GM23248 (cell line): Measurements from ENCODE around the gene ANKRD36B. TPM values are rescaled to one million over a fixed set of nuclear protein-coding genes. Genes with fewer than 3 reads are reported as not detected.
"Not testable (repeated sequence)": the region's sequence is repeated elsewhere in the genome, so short reads cannot be mapped to it uniquely, and the experiment has no call there.

ENCODE experiments used
- DNase-seq: peaks from one replicate; pipeline ENCODE4 v3.0.0-alpha.2; 2015
- H2AFZ ChIP-seq: fragments of 200-600 bp; sonication (generic); 2 replicates; pipeline ENCODE4 v1.6.1; 2016; ENCODE audit warnings: antibody characterized with exemption
- H3F3A ChIP-seq: fragments of 200-600 bp; sonication (generic); 2 replicates; pipeline ENCODE4 v1.6.1; 2016; ENCODE audit warnings: mild to moderate bottlenecking, antibody characterized with exemption, mixed run types; ENCODE audit not compliant: insufficient read depth
- H3K27ac ChIP-seq: fragments of 200-600 bp; sonication (generic); 2 replicates; pipeline ENCODE4 v1.5.1; 2016; ENCODE audit warnings: mild to moderate bottlenecking
- H3K27me3 ChIP-seq: fragments of 200-600 bp; sonication (generic); replicated peaks from 2 replicates; pipeline ENCODE4 v1.6.1; 2016; ENCODE audit warnings: mild to moderate bottlenecking; ENCODE audit not compliant: insufficient read depth
- H3K36me3 ChIP-seq: fragments of 200-600 bp; sonication (generic); 2 replicates; pipeline ENCODE4 v1.6.1; 2016; ENCODE audit warnings: low read depth, mild to moderate bottlenecking
- H3K4me1 ChIP-seq: fragments of 200-600 bp; sonication (generic); 2 replicates; pipeline ENCODE4 v1.6.1; 2016; ENCODE audit warnings: mild to moderate bottlenecking; ENCODE audit not compliant: insufficient read depth
- H3K4me2 ChIP-seq: fragments of 200-600 bp; sonication (generic); one replicate; pipeline ENCODE4 v1.6.1; 2016; ENCODE audit warnings: mild to moderate bottlenecking; ENCODE audit not compliant: unreplicated experiment
- H3K4me3 ChIP-seq: fragments of 200-600 bp; sonication (generic); 2 replicates; pipeline ENCODE4 v1.5.1; 2016; ENCODE audit warnings: mild to moderate bottlenecking
- H3K79me2 ChIP-seq: fragments of 200-600 bp; sonication (generic); 2 replicates; pipeline ENCODE4 v1.6.1; 2016; ENCODE audit warnings: mild to moderate bottlenecking; ENCODE audit not compliant: insufficient read depth
- H3K9ac ChIP-seq: fragments of 200-600 bp; sonication (generic); 2 replicates; pipeline ENCODE4 v1.6.1; 2016; ENCODE audit warnings: mild to moderate bottlenecking
- H3K9me2 ChIP-seq: fragments of 200-600 bp; sonication (generic); 2 replicates; pipeline ENCODE4 v1.6.1; 2016; ENCODE audit warnings: mixed run types, mild to moderate bottlenecking, moderate library complexity; ENCODE audit not compliant: insufficient read depth
- H3K9me3 ChIP-seq: fragments of 200-600 bp; sonication (generic); one replicate; pipeline ENCODE4 v1.6.1; 2017; ENCODE audit warnings: low read depth
- H4K20me1 ChIP-seq: fragments of 200-600 bp; sonication (generic); 2 replicates; pipeline ENCODE4 v1.6.0; 2016; ENCODE audit not compliant: insufficient read depth
- WGBS, 2 experiments: methylation state at CpG; one replicate each; pipeline ENCODE4 v1.1.6; 2015 to 2017; ENCODE audit warnings: low lambda C conversion rate in 2 of 2, low coverage in 1 of 2; ENCODE audit errors: missing lambda C conversion rate in 2 of 2; 5-methylcytosine and 5-hydroxymethylcytosine counted together
- in situ Hi-C: fragments of 300-500 bp; cut with MboI; formaldehyde crosslinking; loops from 2 replicates; pipeline ENCODE4 v1.15.0; 2020
- polyA plus RNA-seq: library from polyadenylated mRNA; unstranded; fragments of >200 nt; fragmentation: Nextera tagmentation; extraction: Ambion mirVana; gene quantifications from 2 replicates; pipeline ENCODE4 v1.2.1, GENCODE V29; 2016
- total RNA-seq: library from RNA; depleted of rRNA; stranded (reverse); fragments of >200 nt; shearing (Covaris generic); gene quantifications from 2 replicates; pipeline ENCODE4 v1.2.3, GENCODE V29; 2014

The ANKRD36B gene
- total and polyA plus RNA-seq, 2 experiments from 2014 or later, result 5.4 to 9.8 TPM

DNA sequence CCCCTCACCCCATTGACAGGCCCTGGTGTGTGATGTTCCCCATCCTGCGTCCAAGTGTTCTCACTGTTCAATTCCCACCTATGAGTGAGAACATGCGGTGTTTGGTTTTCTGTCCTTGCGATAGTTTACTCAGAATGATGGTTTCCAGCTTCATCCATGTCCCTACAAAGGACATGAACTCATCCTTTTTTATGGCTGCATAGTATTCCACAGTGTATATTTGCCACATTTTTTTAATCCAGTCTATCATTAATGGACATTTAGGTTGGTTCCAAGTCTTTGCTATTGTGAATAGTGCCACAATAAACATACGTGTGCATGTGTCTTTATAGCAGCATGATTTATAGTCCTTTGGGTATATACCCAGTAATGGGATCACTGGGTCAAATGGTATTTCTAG, 6.5 kb upstream of the ANKRD36B start:
- not testable (repeated sequence) for H3K27ac ChIP-seq, H2AFZ ChIP-seq, H3K36me3 ChIP-seq, H3K9me2 ChIP-seq, DNase-seq, H3F3A ChIP-seq, H3K9me3 ChIP-seq, H3K4me3 ChIP-seq, H3K27me3 ChIP-seq, H3K9ac ChIP-seq, H4K20me1 ChIP-seq, H3K4me2 ChIP-seq, H3K79me2 ChIP-seq, H3K4me1 ChIP-seq
- in situ Hi-C loops, result loop anchor here (10.0 kb wide), 1 partner anchor 99 kb away; no protein-coding TSS in a partner anchor
- WGBS, 2 experiments, result 67 to 69% methylated on average over 4 of the region's 4 CpGs

DNA sequence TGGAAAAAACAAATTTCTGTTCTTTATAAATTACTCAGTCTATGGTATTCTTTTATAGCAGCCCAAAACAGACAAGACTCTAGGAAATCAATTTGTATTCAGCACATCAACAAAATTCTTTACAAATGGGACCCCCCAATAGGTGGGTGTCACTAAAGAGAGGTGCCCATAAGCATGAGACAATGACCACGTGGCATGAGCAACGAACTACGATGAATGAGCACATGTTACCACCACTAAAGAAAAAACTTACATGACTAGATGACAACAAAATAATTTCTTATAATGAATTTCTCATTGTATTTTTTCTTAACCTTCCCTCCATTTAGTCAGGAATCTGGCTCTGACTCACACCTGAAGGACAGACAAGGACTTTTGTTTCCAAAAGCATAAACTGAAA, 3.8 kb upstream of the ANKRD36B start:
- H3K4me2 ChIP-seq, H3K27ac ChIP-seq, H4K20me1 ChIP-seq, H3K79me2 ChIP-seq, H3K4me1 ChIP-seq, H3K4me3 ChIP-seq, H3K9me3 ChIP-seq, H3K9ac ChIP-seq, H3K9me2 ChIP-seq, H3F3A ChIP-seq, H3K27me3 ChIP-seq, H2AFZ ChIP-seq, H3K36me3 ChIP-seq, DNase-seq: not testable (repeated sequence)
- in situ Hi-C loops, result loop anchor here (10.0 kb wide), 1 partner anchor 101 kb away; no protein-coding TSS in a partner anchor
- whole genome bisulfite sequencing, 2 experiments, result 91 to 93% methylated on average over 3 of the region's 3 CpGs

DNA sequence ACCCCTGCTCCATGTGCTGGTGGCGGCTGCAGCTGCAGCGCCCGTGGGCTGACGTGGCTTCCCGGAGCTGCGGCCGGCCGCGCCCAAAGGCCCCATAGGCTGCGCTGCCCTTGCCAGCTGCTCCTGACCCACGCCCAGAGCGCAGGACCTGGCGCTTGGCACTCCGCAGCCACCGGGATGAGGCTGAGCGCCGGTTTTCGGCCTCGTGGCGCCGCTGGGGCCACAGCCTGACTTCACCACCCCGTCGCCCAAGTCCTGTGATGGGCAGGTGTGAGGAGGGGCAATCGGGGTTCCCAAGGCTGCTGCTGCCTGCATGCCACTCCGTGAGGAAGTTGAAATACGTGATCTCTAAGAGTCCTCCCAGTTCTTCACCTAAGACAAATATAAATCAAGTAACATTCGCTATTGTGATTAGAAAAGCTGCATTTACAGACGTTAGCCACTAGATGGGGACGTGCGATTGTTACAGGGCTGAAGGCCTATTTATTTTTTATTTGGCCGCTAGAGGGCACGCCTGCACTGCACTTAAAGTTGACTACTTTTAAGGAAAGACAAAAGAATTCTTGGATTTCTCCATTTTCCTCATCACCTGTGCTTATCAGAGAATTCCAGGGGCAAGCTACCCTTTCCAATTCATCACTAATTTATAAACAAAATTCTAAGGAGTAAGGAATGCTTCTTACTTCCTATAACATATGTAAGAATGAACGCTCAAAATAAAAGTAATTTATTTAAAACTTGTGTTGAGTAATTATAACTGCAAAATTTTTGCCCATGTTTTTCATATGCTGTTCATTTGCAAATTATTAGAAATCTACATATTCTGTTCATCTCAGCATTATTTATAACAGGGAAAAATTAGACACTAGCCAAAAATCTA, 1.1 kb upstream of the ANKRD36B start:
- peak overlapping the region; percentile 99 for H3K4me2 ChIP-seq
- H3K27ac ChIP-seq, result peak overlapping the region; percentile 99
- H3K4me1 ChIP-seq, H3K27me3 ChIP-seq, H3K9me3 ChIP-seq, H3K36me3 ChIP-seq, H3F3A ChIP-seq, H4K20me1 ChIP-seq, H3K9me2 ChIP-seq: not testable (repeated sequence)
- DNase-seq, result peak; percentile 69
- H3K4me3 ChIP-seq, result peak overlapping the region; percentile 93
- in situ Hi-C loops, result loop anchor here (10.0 kb wide), 1 partner anchor 104 kb away; no protein-coding TSS in a partner anchor
- WGBS, 2 experiments, result 1 to 2% methylated on average over 23 to 30 of the region's 33 CpGs
- peak overlapping the region; percentile 99 for H3K9ac ChIP-seq
- peak overlapping the region; percentile 100 for H2AFZ ChIP-seq
- H3K79me2 ChIP-seq, result peaks cover 15% of the 10 kb centered on the region

DNA sequence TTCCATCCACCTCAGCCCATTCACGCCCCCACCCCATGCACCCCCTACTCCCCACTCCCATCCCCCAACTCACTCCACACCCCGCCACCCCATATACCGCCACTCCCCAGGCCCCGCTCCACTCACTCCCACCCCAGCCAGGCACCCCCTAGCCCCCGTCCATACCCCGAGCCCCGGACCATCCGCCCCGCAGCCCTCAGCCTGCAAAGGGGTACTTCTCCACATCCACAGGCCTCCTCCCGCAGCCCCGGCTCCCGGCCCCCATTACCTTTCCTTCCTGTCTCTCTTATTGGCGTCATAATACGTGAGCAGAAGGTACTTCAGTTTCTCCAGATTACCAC, 450 bp downstream of the ANKRD36B start:
- Histone ChIP-seq H3K79me2 (peaks cover 15% of the 10 kb centered on the region), H3K9ac (peak overlapping the region; percentile 99), H3K4me3 (peak overlapping the region; percentile 93), H2AFZ (peak overlapping the region; percentile 93), H3K27ac (peak overlapping the region; percentile 62), H3K4me2 (peak overlapping the region; percentile 55)
- H3K27me3 ChIP-seq, H3K4me1 ChIP-seq, H3K36me3 ChIP-seq, H3K9me2 ChIP-seq, H3F3A ChIP-seq, H3K9me3 ChIP-seq, DNase-seq, H4K20me1 ChIP-seq, in situ Hi-C loops: not testable (repeated sequence)
- 1 to 4% methylated on average over 9 to 12 of the region's 14 CpGs for WGBS, 2 experiments

- H2AFZ ChIP-seq, H3K27me3 ChIP-seq, H4K20me1 ChIP-seq, H3K79me2 ChIP-seq, H3F3A ChIP-seq, H3K4me3 ChIP-seq, H3K9me3 ChIP-seq, H3K4me1 ChIP-seq, H3K9ac ChIP-seq, H3K9me2 ChIP-seq, H3K4me2 ChIP-seq, H3K36me3 ChIP-seq, in situ Hi-C loops, H3K27ac ChIP-seq: not testable (repeated sequence)
- 20 to 21% methylated on average over 3 of the region's 3 CpGs for WGBS, 2 experiments
- peak; percentile 21 for DNase-seq
Observed at GRCh38 chr2:97565674-97566073, 24.0 kb downstream of the ANKRD36B start.

DNA sequence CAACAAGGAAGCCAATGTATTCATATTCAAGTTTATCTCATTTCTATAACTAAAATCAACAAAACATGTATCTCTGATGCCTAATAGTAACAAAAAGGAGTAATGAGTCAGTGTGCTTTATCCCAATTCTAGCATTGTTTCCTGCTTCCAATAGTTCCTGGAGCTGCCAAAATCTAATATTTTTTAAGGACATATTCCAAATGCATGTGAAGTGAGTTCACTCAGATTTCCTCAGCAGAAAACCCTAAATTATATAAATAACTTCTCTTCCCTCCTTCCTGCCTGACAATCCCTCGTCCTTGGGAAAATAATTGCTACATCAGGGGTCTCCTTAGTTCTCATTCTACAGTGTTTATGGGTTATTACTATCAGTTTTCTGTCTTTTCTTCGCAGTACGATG, 37.3 kb downstream of the ANKRD36B start:
- H3K4me3 ChIP-seq, H3K27ac ChIP-seq, H2AFZ ChIP-seq, DNase-seq, H3K9ac ChIP-seq, H3K4me1 ChIP-seq, H3K9me2 ChIP-seq, H3K27me3 ChIP-seq, H3K4me2 ChIP-seq, H3F3A ChIP-seq, in situ Hi-C loops, H3K9me3 ChIP-seq, H3K79me2 ChIP-seq, H4K20me1 ChIP-seq: not testable (repeated sequence)
- H3K36me3 ChIP-seq, result peaks cover 36% of the 10 kb centered on the region; the same call in 1 of the 2 replicates
- 97 to 100% methylated on average over 3 of the region's 3 CpGs for WGBS, 2 experiments

DNA sequence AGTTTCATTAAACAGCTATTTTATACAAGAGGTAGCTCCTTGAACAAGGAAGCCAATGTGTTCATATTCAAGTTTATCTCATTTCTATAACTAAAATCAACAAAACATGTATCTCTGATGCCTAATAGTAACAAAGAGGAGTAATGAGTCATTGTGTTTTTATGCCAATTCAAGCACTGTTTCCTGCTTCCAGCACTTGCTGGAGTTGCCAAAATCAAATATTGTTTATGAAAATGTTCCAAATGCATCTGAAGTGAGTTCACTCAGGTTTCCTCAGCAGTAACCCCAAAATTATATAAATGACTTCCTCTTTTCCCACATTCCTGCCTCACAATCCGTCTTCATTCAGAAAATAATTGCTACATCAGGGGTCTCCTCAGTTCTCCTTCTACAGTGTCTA, 39.2 kb downstream of the ANKRD36B start:
- H3K9me3 ChIP-seq, H3K9ac ChIP-seq, H3K4me2 ChIP-seq, H4K20me1 ChIP-seq, H2AFZ ChIP-seq, H3K27me3 ChIP-seq, H3F3A ChIP-seq, H3K79me2 ChIP-seq, in situ Hi-C loops, H3K27ac ChIP-seq, H3K9me2 ChIP-seq, H3K4me3 ChIP-seq, H3K4me1 ChIP-seq: not testable (repeated sequence)
- H3K36me3 ChIP-seq, result peaks cover 33% of the 10 kb centered on the region; the same call in 1 of the 2 replicates
- DNase-seq, result peak; percentile 13
- 33 to 67% methylated on average over 1 of the region's 1 CpG for WGBS, 2 experiments
